ENCODE measurements around the gene SEC24B.
"Not testable (repeated sequence)": the region's sequence is repeated elsewhere in the genome, so short reads cannot be mapped to it uniquely, and the experiment has no call there.

Gene SEC24B

GRCh38 chr4:109432696-109433095 lies 919 bp upstream of the SEC24B start:
- DNase-seq (ENCODE audit: low read depth in 2 of 2): no peak

- DNase-seq (ENCODE audit: low read depth in 2 of 2): no peak
Observed at GRCh38 chr4:109434007-109434971, 674 bp downstream of the SEC24B start.

GRCh38 chr4:109435635-109436034 lies 2.0 kb downstream of the SEC24B start:
- DNase-seq (ENCODE audit: low read depth in 2 of 2): no peak

GRCh38 chr4:109436504-109436903 lies 2.9 kb downstream of the SEC24B start:
- no peak for DNase-seq (ENCODE audit: low read depth in 2 of 2)

GRCh38 chr4:109440948-109441347 lies 7.3 kb downstream of the SEC24B start:
- no peak for DNase-seq (ENCODE audit: low read depth in 2 of 2)

- DNase-seq (ENCODE audit: low read depth in 2 of 2): no peak
Observed at GRCh38 chr4:109441862-109442458, 8.3 kb downstream of the SEC24B start.

GRCh38 chr4:109444182-109444844 lies 10.7 kb downstream of the SEC24B start:
- DNase-seq (ENCODE audit: low read depth in 2 of 2): no peak

- no peak for DNase-seq (ENCODE audit: low read depth in 2 of 2)
Observed at GRCh38 chr4:109447278-109447677, 13.7 kb downstream of the SEC24B start.

- DNase-seq (ENCODE audit: low read depth in 2 of 2): no peak
Observed at GRCh38 chr4:109451544-109452273, 18.1 kb downstream of the SEC24B start.

GRCh38 chr4:109453110-109453509 lies 19.5 kb downstream of the SEC24B start:
- not testable (repeated sequence) for DNase-seq (ENCODE audit: low read depth in 2 of 2)

GRCh38 chr4:109462297-109462696 lies 28.7 kb downstream of the SEC24B start:
- DNase-seq (ENCODE audit: low read depth in 2 of 2): no peak

GRCh38 chr4:109462802-109463201 lies 29.2 kb downstream of the SEC24B start:
- DNase-seq (ENCODE audit: low read depth in 2 of 2): no peak

- DNase-seq (ENCODE audit: low read depth in 2 of 2): no peak
Observed at GRCh38 chr4:109465069-109465468, 31.5 kb downstream of the SEC24B start.

- DNase-seq (ENCODE audit: low read depth in 2 of 2): no peak
Observed at GRCh38 chr4:109469915-109470314, 36.3 kb downstream of the SEC24B start.

GRCh38 chr4:109472343-109472761 lies 38.7 kb downstream of the SEC24B start:
- DNase-seq (ENCODE audit: low read depth in 2 of 2): no peak

GRCh38 chr4:109473824-109474223 lies 40.2 kb downstream of the SEC24B start:
- DNase-seq (ENCODE audit: low read depth in 2 of 2): no peak

GRCh38 chr4:109486007-109486406 lies 52.4 kb downstream of the SEC24B start:
- no peak for DNase-seq (ENCODE audit: low read depth in 2 of 2)

GRCh38 chr4:109494563-109494962 lies 60.9 kb downstream of the SEC24B start:
- DNase-seq (ENCODE audit: low read depth in 2 of 2): no peak

- DNase-seq (ENCODE audit: low read depth in 2 of 2): no peak
Observed at GRCh38 chr4:109495514-109495913, 61.9 kb downstream of the SEC24B start.

- no peak for DNase-seq (ENCODE audit: low read depth in 2 of 2)
Observed at GRCh38 chr4:109496875-109497274, 63.3 kb downstream of the SEC24B start.

- no peak for DNase-seq (ENCODE audit: low read depth in 2 of 2)
Observed at GRCh38 chr4:109497511-109497910, 63.9 kb downstream of the SEC24B start.

- no peak for DNase-seq (ENCODE audit: low read depth in 2 of 2)
Observed at GRCh38 chr4:109499513-109499912, 65.9 kb downstream of the SEC24B start.

Measured in activated CD8-positive, alpha-beta memory T cell treated with anti-CD3 and anti-CD28 coated beads for 4 hours (primary cell).